ENCODE results near the gene RNASE7.
"Not testable (repeated sequence)": the region's sequence is repeated elsewhere in the genome, so short reads cannot be mapped to it uniquely, and the experiment has no call there.

Gene RNASE7

GRCh38 chr14:21023817-21024584 is 18.2 kb upstream of the RNASE7 start:
- no peak for DNase-seq

DNA sequence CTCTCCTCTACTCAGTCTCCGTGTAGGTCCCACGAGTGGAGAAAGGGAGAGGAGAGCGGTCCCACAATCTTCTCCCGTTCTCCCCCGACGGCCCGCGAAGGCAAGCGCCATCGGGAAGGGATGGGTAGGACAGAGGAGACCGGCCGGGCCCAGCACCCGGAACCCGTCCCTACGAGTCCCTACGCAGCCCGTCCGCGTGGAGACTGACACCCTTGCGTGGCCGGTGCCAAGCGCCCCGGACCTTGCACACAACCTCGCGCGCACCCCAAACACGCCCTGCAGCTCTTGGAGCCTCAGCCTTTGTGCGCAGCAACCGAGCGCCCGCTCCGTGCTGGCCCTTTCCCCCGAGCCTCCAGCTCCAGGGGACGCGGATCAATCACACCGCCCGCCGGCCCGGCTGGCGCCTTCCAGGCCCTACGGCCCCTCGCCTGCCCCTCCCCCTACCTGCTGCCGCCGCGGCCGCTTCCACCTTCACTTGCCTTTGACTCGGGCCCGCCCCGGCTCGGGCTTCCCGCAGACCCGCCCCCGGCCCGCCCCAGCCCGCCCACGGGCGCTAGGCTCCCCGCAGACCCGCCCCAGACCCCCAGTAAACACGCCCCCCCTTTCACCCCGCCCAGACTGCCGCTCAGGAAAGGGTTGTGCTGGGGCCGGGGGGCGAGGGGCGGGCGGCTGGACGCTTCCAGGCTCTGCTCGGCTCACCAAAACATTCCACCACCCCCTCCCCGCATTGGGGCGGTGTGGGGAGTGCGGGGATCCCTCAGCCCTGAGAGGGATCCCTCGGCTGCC is 17.4 kb upstream of the RNASE7 start, which contains the start of gene NDRG2:
Gene NDRG2, minus strand, starts transcription at position 477 of the 786 bp plus-strand sequence. CDS start 1,746 bp downstream, outside the sequence.
- DNase-seq, result peak; percentile 23

- no peak for DNase-seq
Measured at GRCh38 chr14:21025371-21026273, 16.5 kb upstream of the RNASE7 start.

DNA sequence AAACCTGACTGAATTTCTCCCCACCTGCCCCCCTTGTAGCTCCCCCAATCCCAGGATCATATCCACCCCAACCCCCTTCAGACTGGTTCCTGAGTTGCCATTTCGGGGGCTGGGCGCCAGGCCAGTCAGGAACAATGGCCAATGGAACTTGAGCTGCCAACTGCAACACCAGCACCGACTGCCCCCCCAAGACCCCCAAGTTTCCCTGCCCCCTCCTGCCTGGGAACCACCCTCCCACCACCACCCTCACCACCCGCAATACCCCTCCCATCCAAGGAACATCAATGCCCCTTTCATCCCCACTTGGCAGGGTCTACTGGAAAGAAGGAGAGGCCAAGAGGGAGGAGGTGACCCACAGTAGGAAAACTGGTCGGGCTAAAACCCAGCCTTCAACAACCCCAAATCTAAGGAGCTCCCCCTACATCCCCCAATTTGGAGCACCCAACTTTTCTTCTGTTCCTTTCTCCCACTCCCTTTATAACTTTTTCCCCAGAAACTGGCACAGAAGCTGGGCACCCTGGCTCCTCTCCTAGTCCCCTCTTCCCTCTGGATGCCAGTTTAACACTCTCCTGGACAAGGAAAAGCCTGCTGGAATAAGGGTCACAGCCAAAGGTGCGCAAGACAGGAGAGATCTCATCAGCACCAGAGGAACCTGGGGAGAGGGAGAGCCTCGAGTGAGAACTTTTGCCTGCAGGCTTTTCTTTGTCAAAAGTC is 15.7 kb upstream of the RNASE7 start:
- DNase-seq, result no peak

DNA sequence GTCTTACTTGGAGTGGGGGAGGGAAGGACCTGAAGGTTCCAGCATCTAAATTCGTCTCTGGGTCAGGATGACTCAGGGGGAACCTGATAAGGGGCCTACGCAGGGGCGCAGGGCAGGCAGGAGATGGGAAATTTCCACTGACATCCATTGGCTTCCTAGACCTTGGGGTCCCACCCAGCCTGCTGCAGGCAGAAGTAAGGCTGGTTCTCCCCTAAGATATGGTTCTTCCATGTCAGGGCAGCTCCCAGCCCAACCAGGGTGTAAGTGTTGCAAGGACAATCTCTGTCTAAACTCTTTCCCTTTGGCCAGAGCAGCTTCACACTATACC is 15.2 kb upstream of the RNASE7 start:
- no peak for DNase-seq

- DNase-seq, result no peak
Measured at GRCh38 chr14:21029917-21030316, 12.2 kb upstream of the RNASE7 start, which contains the start of gene TPPP2. Gene TPPP2 (plus strand): TSS chr14:21030217. CDS start chr14:21030582, 365 bp downstream.

- no peak for DNase-seq
Measured at GRCh38 chr14:21030531-21030930, 11.6 kb upstream of the RNASE7 start.

DNA sequence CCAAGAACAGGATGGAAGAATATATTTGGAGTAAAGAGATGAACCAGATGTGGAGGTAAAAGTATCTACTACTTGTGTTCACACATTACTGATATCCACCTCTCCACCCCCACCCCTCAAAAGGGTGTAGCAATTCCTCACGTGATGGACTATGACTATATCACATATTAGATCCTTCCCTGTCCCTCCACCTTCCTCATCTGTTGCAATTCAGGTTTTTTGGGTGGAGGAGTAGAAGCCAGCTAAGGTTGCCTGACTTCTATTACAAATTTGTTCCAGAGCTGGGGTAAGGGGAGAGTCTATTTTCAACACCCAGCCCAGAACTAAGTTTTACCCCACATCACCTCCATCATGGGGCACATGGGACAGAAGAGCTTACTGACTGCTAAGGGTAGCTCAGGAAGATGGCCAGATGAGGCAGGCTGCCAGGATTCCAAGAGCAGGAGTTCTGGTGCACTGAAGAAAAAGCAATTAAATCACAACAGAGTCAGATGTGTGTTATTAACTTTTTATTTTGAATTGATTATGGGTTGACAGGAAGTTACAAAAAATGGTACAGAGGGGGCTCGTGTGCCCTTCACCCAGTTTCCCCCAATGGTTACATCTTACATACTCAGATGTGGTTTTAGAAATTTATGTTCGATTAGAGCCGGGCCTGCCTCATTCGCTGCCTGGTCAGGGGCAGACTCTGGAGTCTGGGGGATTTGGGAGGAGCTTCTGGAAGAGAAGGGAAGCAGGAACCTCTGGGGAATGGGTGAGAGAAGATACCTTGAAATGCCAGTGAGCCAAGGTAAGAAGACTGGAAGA is 9.6 kb upstream of the RNASE7 start:
- no peak for DNase-seq

- DNase-seq, result no peak
Measured at GRCh38 chr14:21033133-21033698, 8.9 kb upstream of the RNASE7 start.

DNA sequence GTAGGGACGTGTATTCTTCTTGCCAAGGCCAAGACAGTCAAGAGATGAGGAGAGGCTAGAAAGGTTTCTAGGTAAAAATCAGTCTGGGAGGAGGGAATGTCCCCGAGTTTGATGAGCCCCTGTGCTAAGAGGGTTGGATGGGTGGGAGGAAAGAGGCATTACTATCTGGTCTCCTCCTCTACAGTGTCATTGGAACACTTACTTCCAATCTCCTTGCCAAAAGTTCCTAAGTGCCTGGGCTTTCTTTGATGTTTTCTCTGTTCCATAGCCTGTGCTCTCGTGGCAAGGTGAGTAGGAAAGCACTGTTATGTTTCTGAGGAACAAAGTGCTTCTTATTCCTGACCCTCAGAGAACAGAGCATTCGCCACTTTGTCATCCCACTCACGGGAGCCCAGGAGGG is 7.5 kb upstream of the RNASE7 start, which contains the start of gene RNASE13:
Gene RNASE13, minus strand, starts transcription at position 101 of the 400 bp plus-strand sequence. CDS start 519 bp downstream, outside the sequence.
- no peak for DNase-seq

DNA sequence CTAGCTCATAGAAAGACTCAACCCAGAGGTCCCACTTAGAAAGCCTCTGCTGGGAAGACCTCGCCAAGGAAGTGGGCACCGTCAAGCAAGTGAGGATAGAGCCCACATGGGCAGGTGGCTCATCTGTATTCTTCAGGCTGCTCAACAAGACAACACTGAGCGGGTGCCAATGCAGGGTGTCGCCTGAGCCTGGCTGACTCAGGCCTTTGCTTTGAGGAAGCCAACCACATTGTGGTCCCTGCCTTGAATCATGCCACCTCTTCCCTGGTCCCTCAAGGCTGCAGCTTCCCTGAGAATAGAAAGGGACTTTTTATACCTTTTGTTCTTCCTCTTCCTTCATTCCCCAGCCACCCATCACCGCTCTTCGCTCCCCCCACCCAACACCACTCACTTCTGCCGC is 5.4 kb upstream of the RNASE7 start:
- DNase-seq, result no peak

DNA sequence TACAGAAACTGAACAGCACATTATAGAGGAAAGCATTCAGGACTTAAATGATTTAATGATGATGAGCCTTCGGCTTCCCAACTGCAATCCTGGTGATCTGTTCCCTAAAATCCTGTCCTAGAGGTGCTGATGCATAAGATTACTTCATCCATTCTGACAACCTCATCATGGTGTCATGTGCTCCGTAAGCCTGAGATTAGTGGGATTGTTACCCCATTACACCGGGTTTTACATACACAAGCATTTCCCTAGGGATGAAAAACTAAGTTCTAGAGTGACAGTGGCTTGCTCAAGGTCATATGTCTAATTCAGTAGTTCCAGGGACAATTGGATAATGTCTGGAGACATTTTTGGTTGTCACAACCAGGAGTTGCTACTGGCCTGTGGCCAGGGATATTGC is 5.0 kb upstream of the RNASE7 start:
- DNase-seq, result no peak

DNA sequence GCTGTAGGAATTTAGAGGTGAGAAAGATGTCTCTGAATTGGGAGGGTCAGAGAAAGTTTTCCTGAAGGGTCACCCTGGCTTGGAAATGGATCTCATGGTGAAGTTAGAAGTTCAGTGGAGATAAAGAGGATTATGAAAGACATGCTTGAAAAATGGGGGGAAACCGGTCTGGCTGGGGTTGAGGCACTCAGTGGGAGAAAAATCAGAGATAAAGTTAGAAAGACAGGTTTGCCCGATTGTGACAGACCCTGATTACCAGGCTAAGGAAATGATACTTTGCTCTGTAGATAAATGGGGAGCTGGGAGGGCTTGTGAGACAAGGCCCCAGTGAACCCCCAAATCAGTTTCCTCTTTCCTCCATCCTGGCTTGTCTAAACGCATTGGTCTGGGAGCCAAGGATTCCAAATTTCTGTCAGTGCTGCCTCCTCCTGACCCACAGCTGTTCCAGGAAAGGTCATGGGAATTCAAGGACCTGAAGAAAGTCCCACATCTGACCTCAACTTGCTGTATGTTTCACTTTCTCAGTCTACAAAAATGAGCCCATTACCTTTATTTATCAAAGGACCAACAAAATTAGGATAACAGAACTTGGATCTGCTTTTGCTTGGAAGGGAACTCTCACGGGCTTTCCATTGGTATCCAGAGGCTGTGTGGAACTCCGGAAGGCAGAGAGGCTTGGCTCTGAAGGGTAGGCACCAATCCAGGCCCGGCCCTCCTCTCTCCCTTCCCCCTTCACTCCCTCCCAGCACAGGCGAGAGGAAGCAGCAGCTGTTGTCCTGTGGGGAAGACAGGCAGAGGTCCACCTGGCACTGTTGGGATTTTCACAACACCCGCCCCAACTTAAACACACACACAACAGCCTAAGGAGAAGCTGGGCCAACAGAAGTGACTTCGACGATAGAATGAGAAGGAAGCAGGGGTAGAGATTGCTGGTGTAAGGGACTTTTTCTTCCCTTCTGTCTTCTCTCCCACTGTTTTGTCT is 3.4 kb upstream of the RNASE7 start:
- peak; percentile 58 for DNase-seq

GRCh38 chr14:21039585-21040369 is 2.4 kb upstream of the RNASE7 start:
- peak; percentile 73 for DNase-seq

DNA sequence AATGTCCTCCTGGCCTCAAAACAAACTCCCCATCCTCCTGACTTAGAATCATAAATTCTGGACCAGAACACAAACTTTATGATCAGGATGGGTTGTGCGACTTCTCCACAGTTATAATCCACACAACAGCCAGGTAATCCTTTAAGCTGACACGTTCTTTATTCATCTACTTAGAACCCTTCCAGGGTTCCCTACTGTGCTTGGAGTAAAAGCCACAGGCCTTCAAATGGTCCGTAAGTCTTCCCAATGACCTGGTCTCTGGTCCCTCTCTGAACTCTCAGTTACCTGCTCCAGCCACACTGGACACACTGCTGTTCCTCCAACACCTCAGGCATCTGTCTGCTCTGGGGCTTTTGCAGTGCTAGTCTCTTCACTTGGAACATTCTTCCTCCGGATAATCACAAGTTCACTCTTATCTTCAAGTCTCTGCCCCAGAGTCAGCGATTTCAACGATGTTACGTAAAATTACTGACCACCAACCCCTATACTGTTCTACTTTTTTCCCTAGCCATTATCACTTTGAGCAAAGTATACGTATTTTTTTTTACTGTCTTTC is 1.7 kb upstream of the RNASE7 start:
- DNase-seq, result no peak

- DNase-seq, result not testable (repeated sequence)
Measured at GRCh38 chr14:21040941-21041340, 1.2 kb upstream of the RNASE7 start.

GRCh38 chr14:21042918-21043317 is 756 bp downstream of the RNASE7 start:
- DNase-seq, result no peak

- no peak for DNase-seq
Measured at GRCh38 chr14:21043387-21043973, 1.3 kb downstream of the RNASE7 start.

Measured in fibroblast of upper back skin (primary cell).